ENCODE results near the gene ATP5MC2. TPM values are rescaled to one million over a fixed set of nuclear protein-coding genes. Genes with fewer than 3 reads are reported as not detected.

The ATP5MC2 gene
- total RNA-seq, 2 experiments from 2014 or later = 378 TPM

GRCh38 chr12:53706080-53706479, 30.2 kb upstream of the ATP5MC2 start:
- CTCF ChIA-PET = interaction anchor here (10.3 kb wide), 1 partner anchor 39 kb away, joined by 301 read pairs; no protein-coding TSS in a partner anchor
- POLR2A ChIA-PET = interaction anchor here (0.8 kb wide), 1 partner anchor 257 kb away, joined by 5 read pairs; no protein-coding TSS in a partner anchor
- Mint-ChIP-seq H3K36me3 (no peaks in the 10 kb centered on the region), H3K27ac (no peak overlapping the region), H3K27me3 (peaks cover 31% of the 10 kb centered on the region), H3K4me1 (ENCODE audit: low read depth) (no peaks in the 10 kb centered on the region), H3K4me3 (no peak overlapping the region), H3K9me3 (no peaks in the 10 kb centered on the region)
- DNase-seq = no peak
- intact Hi-C loops (cut with micrococcal nuclease) = no loop called here

GRCh38 chr12:53703756-53704155, 27.9 kb upstream of the ATP5MC2 start:
- ChIA-PET CTCF (interaction anchor here (1.0 to 10.3 kb wide), 2 partner anchors 9 to 41 kb away, joined by 3 to 301 read pairs; no protein-coding TSS in a partner anchor), POLR2A (interaction anchor here (0.7 kb wide), 1 partner anchor 28 kb away, joined by 3 read pairs; no protein-coding TSS in a partner anchor)
- peaks cover 52% of the 10 kb centered on the region for H3K27me3 Mint-ChIP-seq
- DNase-seq = no peak
- H3K36me3 Mint-ChIP-seq = no peaks in the 10 kb centered on the region
- H3K9me3 Mint-ChIP-seq = no peaks in the 10 kb centered on the region
- intact Hi-C loops (cut with micrococcal nuclease) = no loop called here
- H3K27ac Mint-ChIP-seq = no peak overlapping the region
- no peak overlapping the region for H3K4me3 Mint-ChIP-seq
- H3K4me1 Mint-ChIP-seq (ENCODE audit: low read depth) = no peaks in the 10 kb centered on the region

- H3K27ac Mint-ChIP-seq = no peak overlapping the region
- POLR2A ChIA-PET = interaction anchor here (0.6 kb wide), 1 partner anchor 52 kb away, joined by 4 read pairs; no protein-coding TSS in a partner anchor
- peak; percentile 84 for DNase-seq
- H3K9me3 Mint-ChIP-seq = no peaks in the 10 kb centered on the region
- no peak overlapping the region for H3K4me3 Mint-ChIP-seq
- CTCF ChIA-PET = interaction anchor here (0.7 to 10.3 kb wide), 20 partner anchors 9 to 267 kb away, joined by 3 to 301 read pairs (median 4); partner anchors contain the start of genes CALCOCO1 and CISTR
- intact Hi-C loops (cut with micrococcal nuclease) = loop anchor here (1.0 kb wide), 1 partner anchor 45 kb away; no protein-coding TSS in a partner anchor
- H3K36me3 Mint-ChIP-seq = no peaks in the 10 kb centered on the region
- peaks cover 5% of the 10 kb centered on the region for H3K4me1 Mint-ChIP-seq (ENCODE audit: low read depth)
- H3K27me3 Mint-ChIP-seq = peaks cover 62% of the 10 kb centered on the region
Measured at GRCh38 chr12:53701518-53702264, 25.8 kb upstream of the ATP5MC2 start.

GRCh38 chr12:53700567-53700966, 24.7 kb upstream of the ATP5MC2 start:
- no peaks in the 10 kb centered on the region for H3K36me3 Mint-ChIP-seq
- intact Hi-C loops (cut with micrococcal nuclease) = no loop called here
- no peaks in the 10 kb centered on the region for H3K9me3 Mint-ChIP-seq
- no peak overlapping the region for H3K4me3 Mint-ChIP-seq
- H3K27ac Mint-ChIP-seq = no peak overlapping the region
- DNase-seq = no peak
- POLR2A ChIA-PET = no interaction called here
- CTCF ChIA-PET = interaction anchor here (0.9 to 5.6 kb wide), 9 partner anchors 10 to 157 kb away, joined by 3 to 172 read pairs (median 5); partner anchors contain the start of genes ATP5MC2 and CALCOCO1
- peaks cover 15% of the 10 kb centered on the region for H3K4me1 Mint-ChIP-seq (ENCODE audit: low read depth)
- peaks cover 68% of the 10 kb centered on the region for H3K27me3 Mint-ChIP-seq

- Mint-ChIP-seq H3K9me3 (no peaks in the 10 kb centered on the region), H3K27me3 (peaks cover 76% of the 10 kb centered on the region), H3K4me1 (ENCODE audit: low read depth) (peaks cover 22% of the 10 kb centered on the region), H3K4me3 (no peak overlapping the region), H3K27ac (no peak overlapping the region), H3K36me3 (no peaks in the 10 kb centered on the region)
- ChIA-PET CTCF (interaction anchor here (0.7 to 5.6 kb wide), 9 partner anchors 9 to 502 kb away, joined by 3 to 172 read pairs (median 5); partner anchors contain the start of gene ATP5MC2), POLR2A (no interaction called here)
- intact Hi-C loops (cut with micrococcal nuclease) = no loop called here
- no peak for DNase-seq
Measured at GRCh38 chr12:53699678-53700025, 23.8 kb upstream of the ATP5MC2 start.

- POLR2A ChIA-PET = no interaction called here
- Mint-ChIP-seq H3K27ac (no peak overlapping the region), H3K27me3 (peaks cover 79% of the 10 kb centered on the region), H3K4me3 (no peak overlapping the region), H3K4me1 (ENCODE audit: low read depth) (peaks cover 28% of the 10 kb centered on the region), H3K36me3 (no peaks in the 10 kb centered on the region), H3K9me3 (no peaks in the 10 kb centered on the region)
- CTCF ChIA-PET = interaction anchor here (0.7 to 5.6 kb wide), 8 partner anchors 9 to 502 kb away, joined by 3 to 172 read pairs (median 6); partner anchors contain the start of gene ATP5MC2
- DNase-seq = no peak
- intact Hi-C loops (cut with micrococcal nuclease) = no loop called here
Measured at GRCh38 chr12:53698948-53699677, 23.2 kb upstream of the ATP5MC2 start.

GRCh38 chr12:53696655-53697331, 20.9 kb upstream of the ATP5MC2 start:
- Mint-ChIP-seq H3K9me3 (no peaks in the 10 kb centered on the region), H3K4me3 (peak overlapping the region; percentile 16)

GRCh38 chr12:53696285-53696654, 20.4 kb upstream of the ATP5MC2 start:
- ChIA-PET POLR2A (no interaction called here), CTCF (interaction anchor here (2.3 to 5.6 kb wide), 2 partner anchors 20 to 49 kb away, joined by 17 to 172 read pairs; partner anchors contain the start of gene ATP5MC2)
- H3K4me1 Mint-ChIP-seq (ENCODE audit: low read depth) = peaks cover 29% of the 10 kb centered on the region
- peak overlapping the region; percentile 16 for H3K4me3 Mint-ChIP-seq
- H3K36me3 Mint-ChIP-seq = no peaks in the 10 kb centered on the region
- no peak overlapping the region for H3K27ac Mint-ChIP-seq
- no peaks in the 10 kb centered on the region for H3K9me3 Mint-ChIP-seq
- H3K27me3 Mint-ChIP-seq = peaks cover 75% of the 10 kb centered on the region
- DNase-seq = no peak
- intact Hi-C loops (cut with micrococcal nuclease) = no loop called here

More at GRCh38 chr12:53696655-53697331, 20.9 kb upstream of the ATP5MC2 start:
- ChIA-PET CTCF (interaction anchor here (2.3 to 5.6 kb wide), 2 partner anchors 20 to 48 kb away, joined by 17 to 172 read pairs; partner anchors contain the start of gene ATP5MC2), POLR2A (no interaction called here)
- no peak for DNase-seq
- Mint-ChIP-seq H3K27ac (no peak overlapping the region), H3K36me3 (no peaks in the 10 kb centered on the region), H3K27me3 (peaks cover 76% of the 10 kb centered on the region), H3K4me1 (ENCODE audit: low read depth) (peaks cover 29% of the 10 kb centered on the region)
- intact Hi-C loops (cut with micrococcal nuclease) = no loop called here

- peak; percentile 60 for DNase-seq
- Mint-ChIP-seq H3K36me3 (no peaks in the 10 kb centered on the region), H3K27me3 (peaks cover 74% of the 10 kb centered on the region), H3K9me3 (no peaks in the 10 kb centered on the region), H3K4me3 (peak overlapping the region; percentile 25), H3K27ac (no peak overlapping the region), H3K4me1 (ENCODE audit: low read depth) (peaks cover 29% of the 10 kb centered on the region)
- intact Hi-C loops (cut with micrococcal nuclease) = no loop called here
- CTCF ChIA-PET = interaction anchor here (0.6 to 5.6 kb wide), 6 partner anchors 8 to 179 kb away, joined by 3 to 172 read pairs (median 6); partner anchors contain the start of gene ATP5MC2
- POLR2A ChIA-PET = no interaction called here
Measured at GRCh38 chr12:53695152-53696145, 19.6 kb upstream of the ATP5MC2 start.

GRCh38 chr12:53694756-53695151, 18.9 kb upstream of the ATP5MC2 start:
- CTCF ChIA-PET = interaction anchor here (0.6 to 4.1 kb wide), 5 partner anchors 9 to 52 kb away, joined by 3 to 28 read pairs (median 9); partner anchors contain the start of gene ATP5MC2
- peaks cover 29% of the 10 kb centered on the region for H3K4me1 Mint-ChIP-seq (ENCODE audit: low read depth)
- no peaks in the 10 kb centered on the region for H3K9me3 Mint-ChIP-seq
- DNase-seq = no peak
- intact Hi-C loops (cut with micrococcal nuclease) = no loop called here
- H3K27ac Mint-ChIP-seq = no peak overlapping the region
- POLR2A ChIA-PET = no interaction called here
- H3K4me3 Mint-ChIP-seq = peak overlapping the region; percentile 25
- H3K36me3 Mint-ChIP-seq = no peaks in the 10 kb centered on the region
- peaks cover 67% of the 10 kb centered on the region for H3K27me3 Mint-ChIP-seq

GRCh38 chr12:53688134-53688533, 12.3 kb upstream of the ATP5MC2 start:
- no peak for DNase-seq
- CTCF ChIA-PET = interaction anchor here (1.9 to 3.4 kb wide), 2 partner anchors 55 to 58 kb away, joined by 6 to 18 read pairs; no protein-coding TSS in a partner anchor
- POLR2A ChIA-PET = no interaction called here
- Mint-ChIP-seq H3K4me1 (ENCODE audit: low read depth) (no peaks in the 10 kb centered on the region), H3K4me3 (no peak overlapping the region), H3K9me3 (no peaks in the 10 kb centered on the region), H3K36me3 (no peaks in the 10 kb centered on the region), H3K27ac (no peak overlapping the region), H3K27me3 (peaks cover 15% of the 10 kb centered on the region)
- intact Hi-C loops (cut with micrococcal nuclease) = no loop called here
